ENCODE measurements around the gene STK32A. TPM values are rescaled to one million over a fixed set of nuclear protein-coding genes. Genes with fewer than 3 reads are reported as not detected.

Gene STK32A
- total and polyA plus RNA-seq, 2 experiments from 2014 or later, result 2.4 to 2.8 TPM

DNA sequence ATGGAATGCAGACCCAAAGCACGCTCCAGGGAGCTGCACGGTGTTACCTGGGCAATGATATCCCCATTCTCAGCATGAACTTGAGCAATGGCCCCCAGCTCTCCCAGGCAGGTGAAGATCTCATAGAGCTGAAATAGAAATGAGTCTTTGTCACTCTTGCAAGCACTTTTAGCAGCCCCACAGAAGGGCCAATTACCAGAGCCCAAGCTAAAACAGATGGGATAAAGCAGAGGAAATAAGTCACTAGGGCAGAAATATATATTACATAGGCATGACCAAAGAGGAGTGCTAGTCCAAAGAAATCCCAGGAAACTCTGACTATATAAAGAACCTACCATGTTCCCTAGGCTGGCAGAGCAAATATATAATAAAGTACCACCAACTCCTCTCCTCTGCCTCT is 177.7 kb downstream of the STK32A start:
- no peak for TF ChIP-seq JUNB (IDR thresholded peaks at IDR 0.05; ENCODE audit: unreplicated experiment)
- TF ChIP-seq ZNF114 (CRISPR knock-in tag; IDR thresholded peaks at IDR 0.05), result no peak
- Histone ChIP-seq H3K9me2 (ENCODE audit: insufficient read depth) (no peaks in the 10 kb centered on the region), H3F3A (replicated peaks; ENCODE audit: low read depth) (peaks cover 13% of the 10 kb centered on the region; the same call in 1 of the 2 replicates), H3K4me3 (no peak overlapping the region), H3K79me2 (replicated peaks; ENCODE audit: insufficient read depth) (peaks cover 26% of the 10 kb centered on the region), H3K36me3 (ENCODE audit: insufficient read depth) (peaks cover 94% of the 10 kb centered on the region), H2AFZ (no peak overlapping the region), H3K4me2 (no peak overlapping the region), H3K27ac (ENCODE audit: low read depth) (peak overlapping the region; percentile 3; the same call in 1 of the 2 replicates), H4K20me1 (replicated peaks; ENCODE audit: insufficient read depth) (peaks cover 50% of the 10 kb centered on the region), H3K27me3 (ENCODE audit: insufficient read depth) (no peaks in the 10 kb centered on the region), H3K4me1 (ENCODE audit: insufficient read depth) (no peaks in the 10 kb centered on the region)
- Mint-ChIP-seq H3K27ac (no peak overlapping the region), H3K36me3 (ENCODE audit: low read depth) (peaks cover 95% of the 10 kb centered on the region), H3K4me1 (no peaks in the 10 kb centered on the region; the same call in 2 of the 3 replicates), H3K4me3 (no peak overlapping the region), H3K9me3 (no peaks in the 10 kb centered on the region; the same call in 2 of the 3 replicates), H3K27me3 (ENCODE audit: insufficient read depth, low read depth, poor library complexity) (peaks cover 2% of the 10 kb centered on the region)
- ATAC-seq (no peak), DNase-seq (ENCODE audit: low spot score) (no peak)

DNA sequence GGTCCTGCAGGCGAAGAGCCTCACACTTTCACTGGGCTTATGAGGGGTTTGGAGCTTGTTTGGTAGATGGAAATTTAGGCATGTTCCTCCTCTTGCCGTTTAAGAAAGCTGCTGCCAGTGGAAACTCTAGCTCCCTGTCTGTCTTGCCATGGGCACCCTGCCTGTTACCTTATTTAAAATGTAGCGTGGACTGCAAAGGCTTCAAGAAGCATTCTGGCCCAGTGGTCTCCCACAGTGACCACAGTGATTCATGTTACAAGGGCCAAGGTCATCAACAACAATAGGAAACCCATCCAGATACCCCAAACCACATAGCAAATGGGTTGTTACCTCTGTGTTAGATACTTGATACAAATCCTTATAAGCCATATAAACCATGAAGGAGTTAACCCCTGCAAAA is 178.4 kb downstream of the STK32A start:
- Mint-ChIP-seq H3K36me3 (ENCODE audit: low read depth) (peaks cover 97% of the 10 kb centered on the region), H3K4me3 (no peak overlapping the region), H3K27me3 (ENCODE audit: insufficient read depth, low read depth, poor library complexity) (peaks cover 2% of the 10 kb centered on the region), H3K27ac (0 out of 2 replicates have a peak overlapping the region, but pooled peaks have one; percentile 13), H3K9me3 (no peaks in the 10 kb centered on the region; the same call in 2 of the 3 replicates), H3K4me1 (peaks cover 3% of the 10 kb centered on the region; the same call in 2 of the 3 replicates)
- Histone ChIP-seq H3K9me2 (ENCODE audit: insufficient read depth) (no peaks in the 10 kb centered on the region), H2AFZ (no peak overlapping the region), H3K4me2 (no peak overlapping the region), H4K20me1 (replicated peaks; ENCODE audit: insufficient read depth) (peaks cover 53% of the 10 kb centered on the region), H3K27ac (ENCODE audit: low read depth) (peak overlapping the region; percentile 3; the same call in 1 of the 2 replicates), H3K27me3 (ENCODE audit: insufficient read depth) (no peaks in the 10 kb centered on the region), H3K4me3 (no peak overlapping the region), H3K36me3 (ENCODE audit: insufficient read depth) (peaks cover 93% of the 10 kb centered on the region), H3K79me2 (replicated peaks; ENCODE audit: insufficient read depth) (peaks cover 32% of the 10 kb centered on the region), H3F3A (replicated peaks; ENCODE audit: low read depth) (peaks cover 13% of the 10 kb centered on the region; the same call in 1 of the 2 replicates), H3K4me1 (ENCODE audit: insufficient read depth) (no peaks in the 10 kb centered on the region)
- ATAC-seq (no peak), DNase-seq (ENCODE audit: low spot score) (no peak)
- TF ChIP-seq, protein P1, sequence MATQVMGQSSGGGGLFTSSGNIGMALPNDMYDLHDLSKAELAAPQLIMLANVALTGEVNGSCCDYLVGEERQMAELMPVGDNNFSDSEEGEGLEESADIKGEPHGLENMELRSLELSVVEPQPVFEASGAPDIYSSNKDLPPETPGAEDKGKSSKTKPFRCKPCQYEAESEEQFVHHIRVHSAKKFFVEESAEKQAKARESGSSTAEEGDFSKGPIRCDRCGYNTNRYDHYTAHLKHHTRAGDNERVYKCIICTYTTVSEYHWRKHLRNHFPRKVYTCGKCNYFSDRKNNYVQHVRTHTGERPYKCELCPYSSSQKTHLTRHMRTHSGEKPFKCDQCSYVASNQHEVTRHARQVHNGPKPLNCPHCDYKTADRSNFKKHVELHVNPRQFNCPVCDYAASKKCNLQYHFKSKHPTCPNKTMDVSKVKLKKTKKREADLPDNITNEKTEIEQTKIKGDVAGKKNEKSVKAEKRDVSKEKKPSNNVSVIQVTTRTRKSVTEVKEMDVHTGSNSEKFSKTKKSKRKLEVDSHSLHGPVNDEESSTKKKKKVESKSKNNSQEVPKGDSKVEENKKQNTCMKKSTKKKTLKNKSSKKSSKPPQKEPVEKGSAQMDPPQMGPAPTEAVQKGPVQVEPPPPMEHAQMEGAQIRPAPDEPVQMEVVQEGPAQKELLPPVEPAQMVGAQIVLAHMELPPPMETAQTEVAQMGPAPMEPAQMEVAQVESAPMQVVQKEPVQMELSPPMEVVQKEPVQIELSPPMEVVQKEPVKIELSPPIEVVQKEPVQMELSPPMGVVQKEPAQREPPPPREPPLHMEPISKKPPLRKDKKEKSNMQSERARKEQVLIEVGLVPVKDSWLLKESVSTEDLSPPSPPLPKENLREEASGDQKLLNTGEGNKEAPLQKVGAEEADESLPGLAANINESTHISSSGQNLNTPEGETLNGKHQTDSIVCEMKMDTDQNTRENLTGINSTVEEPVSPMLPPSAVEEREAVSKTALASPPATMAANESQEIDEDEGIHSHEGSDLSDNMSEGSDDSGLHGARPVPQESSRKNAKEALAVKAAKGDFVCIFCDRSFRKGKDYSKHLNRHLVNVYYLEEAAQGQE (IDR thresholded peaks at IDR 0.05; ENCODE audit: unreplicated experiment), result no peak
- TF ChIP-seq EZH2phosphoT487 (IDR thresholded peaks at IDR 0.05; ENCODE audit: unreplicated experiment), result no peak
- no peak for TF ChIP-seq ZNF331 (CRISPR knock-in tag; IDR thresholded peaks at IDR 0.05; ENCODE audit: low read depth)
- no peak for TF ChIP-seq ZNF114 (CRISPR knock-in tag; IDR thresholded peaks at IDR 0.05)
- TF ChIP-seq, protein P2, sequence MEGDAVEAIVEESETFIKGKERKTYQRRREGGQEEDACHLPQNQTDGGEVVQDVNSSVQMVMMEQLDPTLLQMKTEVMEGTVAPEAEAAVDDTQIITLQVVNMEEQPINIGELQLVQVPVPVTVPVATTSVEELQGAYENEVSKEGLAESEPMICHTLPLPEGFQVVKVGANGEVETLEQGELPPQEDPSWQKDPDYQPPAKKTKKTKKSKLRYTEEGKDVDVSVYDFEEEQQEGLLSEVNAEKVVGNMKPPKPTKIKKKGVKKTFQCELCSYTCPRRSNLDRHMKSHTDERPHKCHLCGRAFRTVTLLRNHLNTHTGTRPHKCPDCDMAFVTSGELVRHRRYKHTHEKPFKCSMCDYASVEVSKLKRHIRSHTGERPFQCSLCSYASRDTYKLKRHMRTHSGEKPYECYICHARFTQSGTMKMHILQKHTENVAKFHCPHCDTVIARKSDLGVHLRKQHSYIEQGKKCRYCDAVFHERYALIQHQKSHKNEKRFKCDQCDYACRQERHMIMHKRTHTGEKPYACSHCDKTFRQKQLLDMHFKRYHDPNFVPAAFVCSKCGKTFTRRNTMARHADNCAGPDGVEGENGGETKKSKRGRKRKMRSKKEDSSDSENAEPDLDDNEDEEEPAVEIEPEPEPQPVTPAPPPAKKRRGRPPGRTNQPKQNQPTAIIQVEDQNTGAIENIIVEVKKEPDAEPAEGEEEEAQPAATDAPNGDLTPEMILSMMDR (conservative IDR thresholded peaks at IDR 0.05; ENCODE audit: low read depth in 2 of 2), result no peak
- TF ChIP-seq POLR2AphosphoS5 (IDR thresholded peaks at IDR 0.05; ENCODE audit: low read depth), result no peak
